OCI-LY3 (cell line): Measurements from ENCODE around the gene AKNA.

Experiments
- EZH2phosphoT487 ChIP-seq: fragments of 200-600 bp; shearing (Covaris generic); IDR thresholded peaks from 2 replicates; pipeline ENCODE4 v1.6.1; 2018; ENCODE audit warnings: antibody characterized with exemption, mixed run types, low read depth
- TF ChIP-seq, protein P1 (sequence below): fragments of 200-600, 300-600 bp; sonication (generic); IDR thresholded peaks from 2 replicates; pipeline ENCODE4 v1.5.1; 2014; ENCODE audit warnings: antibody characterized with exemption, low read length, low read depth

DNA sequence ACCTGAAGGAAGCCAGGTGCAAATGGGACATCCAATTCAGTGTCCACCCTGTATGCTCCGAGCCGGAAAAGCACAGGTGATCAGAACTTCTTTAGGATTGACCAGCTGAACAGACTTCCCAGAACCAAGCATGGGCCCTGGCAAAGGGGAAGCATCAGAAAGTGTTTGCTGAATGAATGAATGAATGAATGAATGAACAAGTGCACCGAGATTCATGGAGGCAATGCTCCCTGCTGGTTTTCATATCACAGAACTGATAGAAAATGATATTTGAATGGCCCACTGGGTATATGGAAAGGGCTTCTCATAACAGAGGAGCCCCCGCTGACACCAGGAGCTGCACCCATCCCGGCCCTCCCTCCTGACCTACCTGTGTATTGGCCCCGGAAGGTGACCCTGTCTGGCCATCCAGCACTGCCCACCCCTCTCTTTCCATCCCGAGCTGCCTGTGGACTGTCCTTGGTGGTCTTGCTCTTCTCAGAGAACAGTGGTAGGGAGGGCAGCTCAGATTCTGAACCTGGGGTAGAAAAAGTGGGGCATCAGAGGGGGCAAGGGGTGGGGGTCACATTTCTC is 42.2 kb downstream of the AKNA start:
- TF ChIP-seq, protein P1, sequence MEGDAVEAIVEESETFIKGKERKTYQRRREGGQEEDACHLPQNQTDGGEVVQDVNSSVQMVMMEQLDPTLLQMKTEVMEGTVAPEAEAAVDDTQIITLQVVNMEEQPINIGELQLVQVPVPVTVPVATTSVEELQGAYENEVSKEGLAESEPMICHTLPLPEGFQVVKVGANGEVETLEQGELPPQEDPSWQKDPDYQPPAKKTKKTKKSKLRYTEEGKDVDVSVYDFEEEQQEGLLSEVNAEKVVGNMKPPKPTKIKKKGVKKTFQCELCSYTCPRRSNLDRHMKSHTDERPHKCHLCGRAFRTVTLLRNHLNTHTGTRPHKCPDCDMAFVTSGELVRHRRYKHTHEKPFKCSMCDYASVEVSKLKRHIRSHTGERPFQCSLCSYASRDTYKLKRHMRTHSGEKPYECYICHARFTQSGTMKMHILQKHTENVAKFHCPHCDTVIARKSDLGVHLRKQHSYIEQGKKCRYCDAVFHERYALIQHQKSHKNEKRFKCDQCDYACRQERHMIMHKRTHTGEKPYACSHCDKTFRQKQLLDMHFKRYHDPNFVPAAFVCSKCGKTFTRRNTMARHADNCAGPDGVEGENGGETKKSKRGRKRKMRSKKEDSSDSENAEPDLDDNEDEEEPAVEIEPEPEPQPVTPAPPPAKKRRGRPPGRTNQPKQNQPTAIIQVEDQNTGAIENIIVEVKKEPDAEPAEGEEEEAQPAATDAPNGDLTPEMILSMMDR, result no peak
- no peak for TF ChIP-seq EZH2phosphoT487
